AG09309 (cell line): ENCODE measurements around the gene GALNT10.

Source experiments
- DNase-seq: peaks from one replicate; pipeline ENCODE4 v3.0.0-alpha.2; 2010; ENCODE audit warnings: low read depth
- H3K4me3 ChIP-seq: 2 replicates; pipeline ENCODE4 v1.5.1; 2011; ENCODE audit warnings: mild to moderate bottlenecking, low read depth, low read length, moderate library complexity; ENCODE audit not compliant: control insufficient read depth
- TF ChIP-seq, protein P1 (sequence below): IDR thresholded peaks from 2 replicates; pipeline ENCODE4 v1.5.1; 2011; ENCODE audit warnings: mild to moderate bottlenecking, low read depth, low read length, inconsistent platforms; ENCODE audit not compliant: insufficient read depth, control insufficient read depth; ENCODE audit errors: missing control alignments

Gene GALNT10

GRCh38 chr5:154394307-154394706, 203.8 kb downstream of the GALNT10 start:
- no peak overlapping the region for H3K4me3 ChIP-seq
- no peak for DNase-seq
- TF ChIP-seq, protein P1, sequence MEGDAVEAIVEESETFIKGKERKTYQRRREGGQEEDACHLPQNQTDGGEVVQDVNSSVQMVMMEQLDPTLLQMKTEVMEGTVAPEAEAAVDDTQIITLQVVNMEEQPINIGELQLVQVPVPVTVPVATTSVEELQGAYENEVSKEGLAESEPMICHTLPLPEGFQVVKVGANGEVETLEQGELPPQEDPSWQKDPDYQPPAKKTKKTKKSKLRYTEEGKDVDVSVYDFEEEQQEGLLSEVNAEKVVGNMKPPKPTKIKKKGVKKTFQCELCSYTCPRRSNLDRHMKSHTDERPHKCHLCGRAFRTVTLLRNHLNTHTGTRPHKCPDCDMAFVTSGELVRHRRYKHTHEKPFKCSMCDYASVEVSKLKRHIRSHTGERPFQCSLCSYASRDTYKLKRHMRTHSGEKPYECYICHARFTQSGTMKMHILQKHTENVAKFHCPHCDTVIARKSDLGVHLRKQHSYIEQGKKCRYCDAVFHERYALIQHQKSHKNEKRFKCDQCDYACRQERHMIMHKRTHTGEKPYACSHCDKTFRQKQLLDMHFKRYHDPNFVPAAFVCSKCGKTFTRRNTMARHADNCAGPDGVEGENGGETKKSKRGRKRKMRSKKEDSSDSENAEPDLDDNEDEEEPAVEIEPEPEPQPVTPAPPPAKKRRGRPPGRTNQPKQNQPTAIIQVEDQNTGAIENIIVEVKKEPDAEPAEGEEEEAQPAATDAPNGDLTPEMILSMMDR: no peak

DNA sequence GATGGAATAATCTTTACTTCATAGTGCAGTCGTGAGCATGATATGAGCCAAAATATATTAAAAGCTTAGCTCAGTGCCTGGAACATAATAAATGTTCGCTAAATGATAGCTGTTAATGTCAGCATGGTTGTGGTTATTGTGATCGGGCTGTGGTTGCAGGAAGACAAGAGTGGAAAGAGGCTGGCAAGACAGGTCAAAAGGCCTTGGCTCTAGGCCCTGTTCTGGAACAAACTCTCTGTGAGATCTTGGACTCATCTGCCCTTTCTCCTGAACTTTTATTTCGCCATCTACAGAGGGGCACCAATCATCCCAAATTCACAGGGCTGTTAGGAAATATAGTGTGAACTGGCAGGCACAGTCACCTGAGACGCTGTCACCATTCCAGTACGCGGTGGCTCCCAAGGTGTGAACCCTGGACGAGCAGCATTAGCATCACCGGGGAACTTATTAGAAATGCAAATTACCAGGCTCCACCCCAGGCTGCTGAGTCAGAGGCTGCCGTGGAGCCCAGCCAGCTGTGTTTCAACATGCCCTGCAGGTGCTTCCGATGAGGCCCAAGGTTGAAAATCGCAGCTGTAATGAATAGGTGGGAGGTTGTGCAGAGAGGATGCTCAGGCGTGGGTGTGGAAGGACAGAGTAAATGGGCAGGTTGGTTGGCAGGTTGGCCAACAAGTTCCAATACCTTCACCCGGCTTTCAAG, 205.0 kb downstream of the GALNT10 start:
- H3K4me3 ChIP-seq: no peak overlapping the region
- TF ChIP-seq, protein P1: no peak
- DNase-seq: no peak

GRCh38 chr5:154396128-154396527, 205.6 kb downstream of the GALNT10 start:
- no peak overlapping the region for H3K4me3 ChIP-seq
- TF ChIP-seq, protein P1: no peak
- no peak for DNase-seq

DNA sequence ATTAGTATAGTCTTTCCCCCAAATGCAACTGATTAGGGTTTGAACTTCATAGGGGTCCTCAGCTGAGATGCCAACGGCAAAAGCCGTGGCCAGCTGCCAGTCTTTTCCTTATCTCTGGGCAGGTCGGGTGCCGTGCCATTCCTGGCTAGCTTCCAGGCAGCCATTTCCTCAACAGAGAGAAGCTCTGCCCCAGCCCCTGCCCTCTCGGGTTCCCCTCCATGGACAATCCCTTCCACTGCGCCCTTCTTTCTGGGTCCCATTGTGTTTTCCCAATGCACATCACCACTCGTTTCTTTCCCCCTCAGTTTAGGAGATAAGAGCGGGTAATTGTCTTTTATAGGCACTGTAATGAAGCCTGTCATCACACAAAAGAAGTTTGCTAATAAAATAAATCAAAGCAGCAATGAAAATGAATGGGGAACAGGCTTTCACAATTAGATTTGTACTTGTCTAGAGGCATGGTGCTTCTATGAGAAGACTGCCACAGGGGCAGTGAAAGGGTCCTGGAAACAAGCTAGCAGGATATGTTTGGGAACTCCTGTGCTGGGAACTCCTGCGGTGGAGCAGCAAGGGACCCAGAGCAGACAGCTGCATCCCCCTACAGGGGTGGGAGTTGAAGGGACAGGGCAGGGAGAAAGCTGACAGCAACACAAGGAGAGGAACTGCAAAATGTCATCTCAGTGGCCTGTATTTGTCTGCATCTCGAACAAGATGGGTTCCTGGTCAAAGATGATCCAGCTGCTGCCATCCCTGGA, 207.3 kb downstream of the GALNT10 start:
- no peak for DNase-seq
- TF ChIP-seq, protein P1: no peak
- no peak overlapping the region for H3K4me3 ChIP-seq

DNA sequence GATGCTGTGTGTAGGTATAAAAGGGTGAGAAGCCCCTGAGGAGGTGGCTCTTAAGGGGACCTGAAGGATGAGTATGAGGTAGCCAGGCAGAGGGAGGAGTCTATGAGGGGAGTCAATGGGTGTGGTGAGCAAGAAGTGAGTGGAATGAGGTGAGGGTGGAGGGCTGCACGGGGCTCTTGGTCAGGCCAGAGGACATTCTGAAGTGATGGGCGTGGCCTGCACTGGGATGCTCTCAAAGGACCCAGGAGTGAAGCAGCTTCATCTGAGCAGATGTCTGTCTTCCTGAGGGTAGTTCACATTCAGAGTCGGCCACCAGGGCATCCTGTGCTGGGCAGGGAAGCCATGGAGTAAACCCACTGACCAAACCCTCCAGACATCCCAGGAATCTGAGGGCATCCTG, 210.1 kb downstream of the GALNT10 start:
- DNase-seq: no peak
- TF ChIP-seq, protein P1: no peak
- no peak overlapping the region for H3K4me3 ChIP-seq

GRCh38 chr5:154401355-154401754, 210.8 kb downstream of the GALNT10 start:
- DNase-seq: no peak
- TF ChIP-seq, protein P1: no peak

More at GRCh38 chr5:154401355-154401754, 210.8 kb downstream of the GALNT10 start:
- no peak overlapping the region for H3K4me3 ChIP-seq
